Neural cell (in vitro differentiated cells): Measurements from ENCODE around the gene PFDN5.

Experiments used
- CTCF ChIP-seq: fragments of 450-650 bp; IDR thresholded peaks from 2 replicates; pipeline ENCODE4 v1.5.1; 2014; ENCODE audit warnings: antibody characterized with exemption, mild to moderate bottlenecking, moderate library complexity; ENCODE audit not compliant: poor library complexity, severe bottlenecking
- EZH2 ChIP-seq: fragments of 200-600, 300-800 bp; shearing (Covaris generic), sonication (generic); IDR thresholded peaks from 2 replicates; pipeline ENCODE4 v1.6.1; 2014; ENCODE audit warnings: antibody characterized with exemption, low read length, borderline replicate concordance, mild to moderate bottlenecking; ENCODE audit not compliant: insufficient read depth, poor library complexity, severe bottlenecking
- MXI1 ChIP-seq: fragments of 450-650 bp; conservative IDR thresholded peaks from 2 replicates; pipeline ENCODE4 v1.6.1; 2014; ENCODE audit warnings: antibody characterized with exemption, mild to moderate bottlenecking; ENCODE audit not compliant: poor library complexity, severe bottlenecking
- POLR2AphosphoS5 ChIP-seq: IDR thresholded peaks from 2 replicates; pipeline ENCODE4 v1.6.1; 2012
- RAD21 ChIP-seq: fragments of 450-650 bp; conservative IDR thresholded peaks from 2 replicates; pipeline ENCODE4 v1.6.1; 2014; ENCODE audit warnings: antibody characterized with exemption, mild to moderate bottlenecking, moderate library complexity
- TAF1 ChIP-seq: IDR thresholded peaks from 2 replicates; pipeline ENCODE4 v1.6.1; 2012; ENCODE audit warnings: low read depth
- TF ChIP-seq, protein P1 (sequence below): IDR thresholded peaks from 2 replicates; pipeline ENCODE4 v1.6.1; 2012; ENCODE audit warnings: borderline replicate concordance

- TF ChIP-seq EZH2 (no peak), TAF1 (no peak), CTCF (no peak), POLR2AphosphoS5 (no peak), RAD21 (no peak), MXI1 (no peak)
- TF ChIP-seq, protein P1, sequence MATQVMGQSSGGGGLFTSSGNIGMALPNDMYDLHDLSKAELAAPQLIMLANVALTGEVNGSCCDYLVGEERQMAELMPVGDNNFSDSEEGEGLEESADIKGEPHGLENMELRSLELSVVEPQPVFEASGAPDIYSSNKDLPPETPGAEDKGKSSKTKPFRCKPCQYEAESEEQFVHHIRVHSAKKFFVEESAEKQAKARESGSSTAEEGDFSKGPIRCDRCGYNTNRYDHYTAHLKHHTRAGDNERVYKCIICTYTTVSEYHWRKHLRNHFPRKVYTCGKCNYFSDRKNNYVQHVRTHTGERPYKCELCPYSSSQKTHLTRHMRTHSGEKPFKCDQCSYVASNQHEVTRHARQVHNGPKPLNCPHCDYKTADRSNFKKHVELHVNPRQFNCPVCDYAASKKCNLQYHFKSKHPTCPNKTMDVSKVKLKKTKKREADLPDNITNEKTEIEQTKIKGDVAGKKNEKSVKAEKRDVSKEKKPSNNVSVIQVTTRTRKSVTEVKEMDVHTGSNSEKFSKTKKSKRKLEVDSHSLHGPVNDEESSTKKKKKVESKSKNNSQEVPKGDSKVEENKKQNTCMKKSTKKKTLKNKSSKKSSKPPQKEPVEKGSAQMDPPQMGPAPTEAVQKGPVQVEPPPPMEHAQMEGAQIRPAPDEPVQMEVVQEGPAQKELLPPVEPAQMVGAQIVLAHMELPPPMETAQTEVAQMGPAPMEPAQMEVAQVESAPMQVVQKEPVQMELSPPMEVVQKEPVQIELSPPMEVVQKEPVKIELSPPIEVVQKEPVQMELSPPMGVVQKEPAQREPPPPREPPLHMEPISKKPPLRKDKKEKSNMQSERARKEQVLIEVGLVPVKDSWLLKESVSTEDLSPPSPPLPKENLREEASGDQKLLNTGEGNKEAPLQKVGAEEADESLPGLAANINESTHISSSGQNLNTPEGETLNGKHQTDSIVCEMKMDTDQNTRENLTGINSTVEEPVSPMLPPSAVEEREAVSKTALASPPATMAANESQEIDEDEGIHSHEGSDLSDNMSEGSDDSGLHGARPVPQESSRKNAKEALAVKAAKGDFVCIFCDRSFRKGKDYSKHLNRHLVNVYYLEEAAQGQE, result no peak
These were observed 32.7 kb downstream of the PFDN5 start for GRCh38 chr12:53328043-53328435.
